Activated T-cell treated with anti-CD3 and anti-CD28 coated beads, Interleukin-2, amount 50 U/mL, for 72 hours (primary cell): ENCODE data around the gene ZIC4. TPM values are rescaled to one million over a fixed set of nuclear protein-coding genes. Genes with fewer than 3 reads are reported as not detected.

Experiments
- ATAC-seq, 2 donors: fragments of 150-1000 bp; cut with Tn5 transposase; replicated peaks in 1 of 2; 2 replicates each; pipeline ENCODE4 v1.10.0; 2021; ENCODE audit warnings: moderate library complexity in 2 of 2, mild to moderate bottlenecking in 1 of 2
- DNase-seq, 2 donors: peaks; one replicate each; pipeline ENCODE4 v3.0.0; 2021 to 2022; ENCODE audit warnings: mixed read lengths in 1 of 2
- H3K27ac Mint-ChIP-seq: one replicate; pipeline ENCODE4 v1.8.0; 2022; ENCODE audit warnings: mild to moderate bottlenecking, moderate library complexity, mixed read lengths
- H3K27me3 Mint-ChIP-seq: one replicate; pipeline ENCODE4 v1.8.0; 2022; ENCODE audit warnings: low read depth, mixed read lengths
- H3K36me3 Mint-ChIP-seq, 2 donors: one replicate each; pipeline ENCODE4 v1.8.0; 2022; ENCODE audit warnings: mixed read lengths in 2 of 2, mild to moderate bottlenecking in 1 of 2; ENCODE audit not compliant: insufficient read depth in 2 of 2
- H3K4me1 Mint-ChIP-seq: one replicate; pipeline ENCODE4 v1.8.0; 2022; ENCODE audit warnings: low read depth, mixed read lengths
- H3K4me3 Mint-ChIP-seq, 2 donors: one replicate each; pipeline ENCODE4 v1.8.0; 2022; ENCODE audit warnings: mild to moderate bottlenecking in 2 of 2, mixed read lengths in 2 of 2, moderate library complexity in 2 of 2
- H3K9me3 Mint-ChIP-seq, 2 donors: one replicate each; pipeline ENCODE4 v1.8.0; 2022; ENCODE audit warnings: mixed read lengths in 2 of 2
- total RNA-seq, 2 donors: library from RNA; stranded (reverse); gene quantifications; one replicate each; pipeline ENCODE4 v1.2.3, GENCODE V29; 2022

ZIC4 gene
- total RNA-seq, 2 donors from 2014 or later: not detected

DNA sequence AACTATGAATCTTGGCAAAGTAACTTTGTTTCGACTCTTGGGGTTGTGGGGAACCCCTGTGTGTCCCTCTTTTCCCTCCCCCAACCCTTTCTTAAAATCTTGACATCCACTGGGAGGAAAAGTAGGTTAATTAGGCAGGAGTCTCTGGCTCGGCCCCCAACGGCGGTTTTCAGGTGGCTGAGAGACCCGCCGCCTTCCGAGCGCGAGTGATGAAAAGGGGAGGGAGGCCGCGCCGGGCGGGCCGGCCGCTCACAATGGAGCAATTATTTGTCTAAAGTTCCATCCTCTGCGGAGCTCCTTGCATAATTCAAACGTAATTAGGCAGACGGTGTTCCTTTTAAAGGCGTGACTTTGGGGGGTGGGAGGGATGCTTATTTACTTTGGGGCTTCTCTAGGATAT lies 51.7 kb downstream of the ZIC4 start:
- peaks cover 1 to 2% of the 10 kb centered on the region in 2 donors for H3K9me3 Mint-ChIP-seq
- ATAC-seq: no peak

GRCh38 chr3:147351301-147351700 lies 55.0 kb downstream of the ZIC4 start:
- no peaks in the 10 kb centered on the region for H3K4me1 Mint-ChIP-seq
- no peak for ATAC-seq
- peaks cover 0 to 3% of the 10 kb centered on the region in 2 donors for H3K36me3 Mint-ChIP-seq
- no peak overlapping the region for H3K4me3 Mint-ChIP-seq
- no peak overlapping the region for H3K27ac Mint-ChIP-seq
- no peak for DNase-seq
- H3K27me3 Mint-ChIP-seq: peaks cover 32% of the 10 kb centered on the region
- H3K9me3 Mint-ChIP-seq: peaks cover 3 to 5% of the 10 kb centered on the region in 2 donors

More for the DNA sequence above, 51.7 kb downstream of the ZIC4 start:
- Mint-ChIP-seq H3K27me3 (peaks cover 57% of the 10 kb centered on the region), H3K27ac (no peak overlapping the region), H3K4me3 (no peak overlapping the region), H3K4me1 (no peaks in the 10 kb centered on the region), H3K36me3 (peaks cover 0 to 5% of the 10 kb centered on the region in 2 donors)
- no peak for DNase-seq

- ATAC-seq (no peak), DNase-seq (no peak)
- H3K36me3 Mint-ChIP-seq: no peaks in the 10 kb centered on the region
- H3K9me3 Mint-ChIP-seq: peaks cover 2 to 4% of the 10 kb centered on the region in 2 donors
- H3K27ac Mint-ChIP-seq: no peak overlapping the region
- H3K4me1 Mint-ChIP-seq: no peaks in the 10 kb centered on the region
- no peak overlapping the region for H3K4me3 Mint-ChIP-seq
- peaks cover 9% of the 10 kb centered on the region for H3K27me3 Mint-ChIP-seq
Measured at GRCh38 chr3:147348976-147349375, 57.4 kb downstream of the ZIC4 start.

GRCh38 chr3:147343926-147344325 lies 62.4 kb downstream of the ZIC4 start:
- Mint-ChIP-seq H3K36me3 (no peaks in the 10 kb centered on the region), H3K27ac (no peak overlapping the region), H3K4me1 (no peaks in the 10 kb centered on the region), H3K4me3 (no peak overlapping the region), H3K9me3 (peaks cover 3 to 4% of the 10 kb centered on the region in 2 donors), H3K27me3 (peaks cover 3% of the 10 kb centered on the region)
- DNase-seq (no peak), ATAC-seq (no peak)

DNA sequence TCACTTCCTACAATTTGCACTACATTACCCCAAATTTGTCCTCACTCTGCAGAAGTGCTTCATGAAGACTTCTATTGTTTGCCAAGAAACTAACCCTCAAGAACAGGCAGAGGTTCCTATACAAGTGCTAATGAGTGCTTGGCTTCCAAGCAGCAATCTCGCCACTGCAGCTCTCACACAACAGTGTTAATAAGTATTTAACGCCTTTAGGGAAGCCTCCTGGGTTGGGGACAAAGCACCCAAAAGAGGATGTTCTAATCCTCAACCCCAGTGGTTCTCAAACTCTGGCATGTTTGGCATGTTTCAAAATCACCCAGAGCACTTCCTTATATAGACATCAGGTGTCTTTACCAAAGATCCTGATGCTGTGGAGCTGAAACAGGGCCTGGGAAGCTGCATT lies 64.6 kb downstream of the ZIC4 start:
- H3K4me3 Mint-ChIP-seq: no peak overlapping the region
- no peaks in the 10 kb centered on the region for H3K27me3 Mint-ChIP-seq
- no peak overlapping the region for H3K27ac Mint-ChIP-seq
- ATAC-seq (no peak), DNase-seq (no peak)
- H3K36me3 Mint-ChIP-seq: no peaks in the 10 kb centered on the region
- no peaks in the 10 kb centered on the region for H3K4me1 Mint-ChIP-seq
- peaks cover 4 to 8% of the 10 kb centered on the region in 2 donors for H3K9me3 Mint-ChIP-seq

DNA sequence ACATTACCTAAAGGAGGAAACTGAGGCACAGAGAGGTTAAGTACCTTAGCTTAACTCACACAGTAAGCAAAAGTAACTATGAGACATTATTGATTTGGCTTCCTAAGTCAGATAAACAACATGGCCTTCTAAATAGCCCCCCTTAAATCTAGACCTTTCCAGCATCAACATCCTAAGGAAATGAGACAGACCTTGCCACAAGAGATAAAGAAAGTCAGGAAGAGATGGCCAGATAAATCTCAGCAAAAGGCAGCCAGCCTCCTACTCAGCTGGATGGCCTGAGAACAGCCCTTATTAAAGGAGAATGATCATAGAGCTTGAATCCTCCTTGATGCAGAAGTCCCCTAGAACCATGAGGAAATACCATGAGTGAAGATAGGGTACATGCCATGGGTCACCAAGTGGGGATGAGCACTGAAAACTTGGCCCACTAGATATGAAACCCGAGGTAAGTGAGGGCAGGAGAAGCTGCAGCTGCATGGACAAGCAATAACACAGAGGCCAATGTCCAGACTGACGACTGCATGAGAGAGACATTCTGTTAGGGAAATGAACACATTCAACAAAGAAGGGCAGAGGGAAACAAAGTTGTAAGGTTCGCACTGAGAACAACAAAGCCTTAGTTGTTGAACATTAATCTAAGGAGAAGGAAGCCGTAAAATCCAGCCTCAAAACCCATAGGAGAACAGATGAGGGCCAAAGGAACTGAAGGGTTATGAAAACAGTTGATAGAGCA lies 69.6 kb downstream of the ZIC4 start:
- H3K4me1 Mint-ChIP-seq: no peaks in the 10 kb centered on the region
- no peak overlapping the region for H3K4me3 Mint-ChIP-seq
- no peak overlapping the region for H3K27ac Mint-ChIP-seq
- ATAC-seq (no peak), DNase-seq (no peak)
- H3K27me3 Mint-ChIP-seq: no peaks in the 10 kb centered on the region
- peaks cover 0 to 6% of the 10 kb centered on the region in 2 donors for H3K9me3 Mint-ChIP-seq
- no peaks in the 10 kb centered on the region for H3K36me3 Mint-ChIP-seq

Other genes starting within 250 kb of the ZIC4 start
- not detected for gene ZIC1, start 2.8 kb upstream of the ZIC4 start, total RNA-seq